ENCODE results near the gene RUNDC3A. TPM values are rescaled to one million over a fixed set of nuclear protein-coding genes. Genes with fewer than 3 reads are reported as not detected.
"Not testable (repeated sequence)": the region's sequence is repeated elsewhere in the genome, so short reads cannot be mapped to it uniquely, and the experiment has no call there.

Gene RUNDC3A
- total and polyA plus RNA-seq, 2 donors, result 0.99 to 4.9 TPM

GRCh38 chr17:44322236-44322895 is 14.0 kb downstream of the RUNDC3A start:
- H3K4me3 ChIP-seq (ENCODE audit: low read length in 2 of 2), result no peak overlapping the region
- no peak overlapping the region for H3K27ac ChIP-seq (ENCODE audit: low read depth in 1 of 2, low read length in 1 of 2)
- H3K9me3 ChIP-seq (ENCODE audit: control insufficient read depth in 2 of 2, insufficient read depth in 1 of 2, low read length in 1 of 2), result no peaks in the 10 kb centered on the region
- H3K36me3 ChIP-seq (ENCODE audit: control insufficient read depth in 2 of 2, insufficient read depth in 2 of 2, low read length in 1 of 2), result peaks cover 14 to 32% of the 10 kb centered on the region in 2 donors
- peaks cover 11 to 35% of the 10 kb centered on the region in 2 donors for H3K27me3 ChIP-seq (ENCODE audit: control insufficient read depth in 2 of 2, insufficient read depth in 1 of 2, low read length in 1 of 2)
- DNase-seq (ENCODE audit: low read depth in 6 of 9, low spot score in 9 of 9), result no peak
- H3K4me1 ChIP-seq (ENCODE audit: control insufficient read depth in 2 of 2, insufficient read depth in 2 of 2, low read length in 2 of 2), result peaks cover 5 to 24% of the 10 kb centered on the region in 2 donors
- WGBS, result 97% methylated on average over 11 of the region's 11 CpGs

- peak overlapping the region; percentile 67 to 89 for H3K4me3 ChIP-seq (ENCODE audit: low read length in 2 of 2)
- WGBS, result 77% methylated on average over 27 of the region's 27 CpGs
- H3K27ac ChIP-seq (ENCODE audit: low read depth in 1 of 2, low read length in 1 of 2), result no peak overlapping the region
- H3K27me3 ChIP-seq (ENCODE audit: control insufficient read depth in 2 of 2, insufficient read depth in 1 of 2, low read length in 1 of 2), result peaks cover 8 to 28% of the 10 kb centered on the region in 2 donors
- no peaks in the 10 kb centered on the region for H3K9me3 ChIP-seq (ENCODE audit: control insufficient read depth in 2 of 2, insufficient read depth in 1 of 2, low read length in 1 of 2)
- no peak for DNase-seq (ENCODE audit: low read depth in 6 of 9, low spot score in 9 of 9)
- H3K4me1 ChIP-seq (ENCODE audit: control insufficient read depth in 2 of 2, insufficient read depth in 2 of 2, low read length in 2 of 2), result peaks cover 5 to 24% of the 10 kb centered on the region in 2 donors
- peaks cover 14 to 32% of the 10 kb centered on the region in 2 donors for H3K36me3 ChIP-seq (ENCODE audit: control insufficient read depth in 2 of 2, insufficient read depth in 2 of 2, low read length in 1 of 2)
These were observed 15.1 kb downstream of the RUNDC3A start for GRCh38 chr17:44323359-44324091.

DNA sequence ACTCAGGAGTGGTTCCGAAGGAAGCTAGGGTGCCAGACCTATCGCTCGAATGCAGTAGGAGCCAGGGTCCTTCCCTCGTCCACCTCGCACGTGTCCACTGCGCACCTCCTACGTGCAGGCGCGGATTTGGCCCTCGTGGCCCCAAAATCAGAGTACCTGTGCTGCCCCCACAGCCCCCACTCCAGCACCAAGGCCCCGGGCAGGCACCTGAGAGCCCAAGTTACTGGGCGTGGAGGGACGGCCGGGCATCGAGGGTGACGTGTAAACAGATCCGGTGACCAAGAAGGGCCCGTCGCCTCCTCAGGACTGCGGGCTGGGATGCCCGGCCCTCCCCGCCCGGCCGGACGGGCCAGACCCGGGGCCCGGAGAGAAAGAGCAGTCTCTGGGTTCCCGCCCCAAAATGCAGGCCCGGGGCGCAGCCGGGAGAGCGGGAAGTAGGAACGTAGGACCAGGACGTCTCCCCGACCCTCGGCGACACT is 15.7 kb downstream of the RUNDC3A start:
- DNase-seq (ENCODE audit: low read depth in 6 of 9, low spot score in 9 of 9), result no peak

DNA sequence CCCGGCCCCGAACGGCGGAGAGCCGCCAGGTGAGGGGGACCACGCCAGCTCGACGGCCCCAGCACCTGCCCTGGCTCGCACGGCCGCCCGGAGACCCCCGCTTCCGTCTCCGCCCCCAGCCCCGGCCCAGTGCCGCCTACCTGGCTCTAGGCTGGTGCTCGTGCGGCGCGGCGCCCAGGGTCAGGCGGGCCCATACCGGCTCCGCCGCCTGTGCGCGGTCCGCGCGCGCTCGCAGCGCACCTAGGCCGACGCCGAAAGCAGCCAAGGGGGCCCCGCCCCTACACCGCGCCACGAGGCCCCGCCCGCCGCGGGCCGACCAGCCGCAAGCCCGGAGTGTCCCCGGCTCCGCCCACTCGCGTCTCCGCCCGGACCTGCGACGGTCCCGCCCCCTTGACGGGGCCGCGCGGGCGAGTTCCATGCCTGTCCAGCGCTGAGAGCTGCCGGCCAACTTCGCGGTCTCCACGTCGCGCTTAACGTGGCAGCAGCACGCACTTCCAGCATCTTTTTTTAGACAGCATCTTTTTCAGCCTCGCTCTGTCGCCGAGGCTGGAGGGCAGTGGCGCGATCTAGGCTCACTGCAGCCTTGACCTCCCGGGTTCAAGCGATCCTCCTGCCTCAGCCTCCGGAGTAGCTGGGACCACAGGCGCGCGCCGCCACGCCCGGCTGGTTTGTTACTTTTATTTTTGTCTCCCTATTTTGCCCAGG is 16.3 kb downstream of the RUNDC3A start, which contains the start of gene SLC25A39:
Gene SLC25A39 (minus strand): TSS at position 253 of the 705 bp plus-strand sequence. CDS start 1,261 bp downstream, outside the sequence.
- H3K9me3 ChIP-seq (ENCODE audit: control insufficient read depth in 2 of 2, insufficient read depth in 1 of 2, low read length in 1 of 2), result no peaks in the 10 kb centered on the region
- peaks cover 5 to 24% of the 10 kb centered on the region in 2 donors for H3K4me1 ChIP-seq (ENCODE audit: control insufficient read depth in 2 of 2, insufficient read depth in 2 of 2, low read length in 2 of 2)
- peak; percentile 73 to 95 (median 89) for DNase-seq (ENCODE audit: low read depth in 6 of 9, low spot score in 9 of 9)
- peak within 1 kb of the TSS; percentile 71 to 89 for H3K27ac ChIP-seq (ENCODE audit: low read depth in 1 of 2, low read length in 1 of 2)
- H3K4me3 ChIP-seq (ENCODE audit: low read length in 2 of 2), result peak within 1 kb of the TSS; percentile 67 to 89
- WGBS, result under 1% methylated on average over 85 of the region's 85 CpGs
- H3K27me3 ChIP-seq (ENCODE audit: control insufficient read depth in 2 of 2, insufficient read depth in 1 of 2, low read length in 1 of 2), result peaks cover 8 to 27% of the 10 kb centered on the region in 2 donors
- peaks cover 14 to 26% of the 10 kb centered on the region in 2 donors for H3K36me3 ChIP-seq (ENCODE audit: control insufficient read depth in 2 of 2, insufficient read depth in 2 of 2, low read length in 1 of 2)

More for the DNA sequence above, 15.7 kb downstream of the RUNDC3A start:
- no peak overlapping the region for H3K27ac ChIP-seq (ENCODE audit: low read depth in 1 of 2, low read length in 1 of 2)
- WGBS, result 5% methylated on average over 38 of the region's 38 CpGs
- peaks cover 8 to 27% of the 10 kb centered on the region in 2 donors for H3K27me3 ChIP-seq (ENCODE audit: control insufficient read depth in 2 of 2, insufficient read depth in 1 of 2, low read length in 1 of 2)
- H3K4me3 ChIP-seq (ENCODE audit: low read length in 2 of 2), result peak overlapping the region; percentile 67 to 89
- peaks cover 5 to 24% of the 10 kb centered on the region in 2 donors for H3K4me1 ChIP-seq (ENCODE audit: control insufficient read depth in 2 of 2, insufficient read depth in 2 of 2, low read length in 2 of 2)
- no peaks in the 10 kb centered on the region for H3K9me3 ChIP-seq (ENCODE audit: control insufficient read depth in 2 of 2, insufficient read depth in 1 of 2, low read length in 1 of 2)
- H3K36me3 ChIP-seq (ENCODE audit: control insufficient read depth in 2 of 2, insufficient read depth in 2 of 2, low read length in 1 of 2), result peaks cover 14 to 32% of the 10 kb centered on the region in 2 donors

DNA sequence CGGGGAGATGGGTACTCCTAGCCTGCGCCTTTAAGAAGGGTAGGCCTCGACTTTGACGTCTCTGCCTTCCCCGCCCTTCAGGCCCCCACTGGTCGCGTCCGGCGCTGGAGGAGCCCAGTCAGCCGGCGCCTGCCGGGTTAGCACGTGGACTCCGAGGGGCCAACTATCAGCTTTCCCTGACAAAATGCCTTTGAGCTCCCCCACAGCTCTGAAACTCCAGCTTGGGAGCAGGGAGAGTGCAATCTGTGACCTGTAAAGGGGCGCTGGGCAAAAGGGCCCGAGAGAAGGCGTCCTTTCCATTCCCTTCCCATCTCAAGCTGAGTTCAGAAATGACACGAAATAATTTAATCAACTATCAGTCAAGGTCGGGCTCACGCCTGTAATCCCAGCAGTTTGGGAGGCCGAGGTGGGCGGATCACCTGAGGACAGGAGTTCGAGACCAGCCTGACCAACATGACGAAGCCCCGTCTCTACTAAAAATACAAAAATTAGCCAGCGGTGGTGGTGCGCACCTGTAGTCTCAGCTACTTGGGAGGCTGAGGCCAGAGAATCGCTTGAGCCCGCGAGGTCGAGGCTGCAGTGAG is 18.6 kb downstream of the RUNDC3A start:
- peak overlapping the region in 1 of 2 donors; percentile 89 for H3K4me3 ChIP-seq (ENCODE audit: low read length in 2 of 2)
- peaks cover 5 to 27% of the 10 kb centered on the region in 2 donors for H3K4me1 ChIP-seq (ENCODE audit: control insufficient read depth in 2 of 2, insufficient read depth in 2 of 2, low read length in 2 of 2)
- peak overlapping the region in 1 of 2 donors; percentile 5 for H3K27ac ChIP-seq (ENCODE audit: low read depth in 1 of 2, low read length in 1 of 2)

DNA sequence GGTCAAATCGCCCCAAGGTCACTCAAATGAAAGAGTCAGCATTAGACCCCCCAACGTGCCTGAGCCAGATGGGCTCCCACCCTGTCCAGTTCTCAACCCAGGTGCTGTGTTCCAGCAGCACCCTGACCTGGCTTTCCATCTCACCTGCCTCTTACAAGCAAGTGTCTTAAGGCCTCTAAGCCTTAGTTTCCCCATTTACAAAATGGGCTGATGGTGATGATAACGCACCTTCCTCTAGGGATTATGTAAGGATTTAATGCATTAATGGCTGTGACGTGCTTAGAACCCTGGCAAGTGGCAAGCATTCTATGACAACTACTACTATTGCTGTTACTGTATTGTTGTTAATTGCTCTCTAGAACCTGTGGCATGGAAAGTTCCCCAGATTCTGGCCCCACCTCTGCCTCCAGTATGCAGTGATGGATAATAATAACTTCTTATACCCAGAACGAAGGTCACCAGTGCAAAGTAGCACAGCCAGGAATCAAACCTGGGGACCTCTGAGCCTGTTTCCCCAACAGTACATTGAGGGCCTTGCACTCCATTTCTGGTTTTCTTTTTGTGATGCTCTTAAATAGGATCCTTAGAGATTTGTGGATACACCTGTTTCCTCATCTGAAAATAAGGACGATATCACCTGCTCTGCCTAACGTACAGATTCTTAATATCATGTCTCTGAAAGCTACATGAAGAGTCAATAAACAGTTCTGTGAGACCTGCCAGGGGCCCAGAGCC is 19.5 kb downstream of the RUNDC3A start:
- Histone ChIP-seq H3K27ac (ENCODE audit: low read depth in 1 of 2, low read length in 1 of 2) (no peak overlapping the region), H3K9me3 (ENCODE audit: control insufficient read depth in 2 of 2, insufficient read depth in 1 of 2, low read length in 1 of 2) (no peaks in the 10 kb centered on the region), H3K4me3 (ENCODE audit: low read length in 2 of 2) (no peak overlapping the region), H3K27me3 (ENCODE audit: control insufficient read depth in 2 of 2, insufficient read depth in 1 of 2, low read length in 1 of 2) (peaks cover 8 to 27% of the 10 kb centered on the region in 2 donors), H3K36me3 (ENCODE audit: control insufficient read depth in 2 of 2, insufficient read depth in 2 of 2, low read length in 1 of 2) (no peaks in the 10 kb centered on the region), H3K4me1 (ENCODE audit: control insufficient read depth in 2 of 2, insufficient read depth in 2 of 2, low read length in 2 of 2) (peaks cover 5 to 27% of the 10 kb centered on the region in 2 donors)
- WGBS, result 84% methylated on average over 7 of the region's 7 CpGs
- DNase-seq (ENCODE audit: low read depth in 6 of 9, low spot score in 9 of 9), result no peak

More for the DNA sequence above, 18.6 kb downstream of the RUNDC3A start:
- peak; percentile 77 to 96 (median 90) for DNase-seq (ENCODE audit: low read depth in 6 of 9, low spot score in 9 of 9)
- WGBS, result 31% methylated on average over 31 of the region's 31 CpGs
- H3K9me3 ChIP-seq (ENCODE audit: control insufficient read depth in 2 of 2, insufficient read depth in 1 of 2, low read length in 1 of 2), result no peaks in the 10 kb centered on the region
- H3K36me3 ChIP-seq (ENCODE audit: control insufficient read depth in 2 of 2, insufficient read depth in 2 of 2, low read length in 1 of 2), result peaks cover 2 to 5% of the 10 kb centered on the region in 2 donors
- H3K27me3 ChIP-seq (ENCODE audit: control insufficient read depth in 2 of 2, insufficient read depth in 1 of 2, low read length in 1 of 2), result peaks cover 8 to 27% of the 10 kb centered on the region in 2 donors

- WGBS, result 99% methylated on average over 7 of the region's 7 CpGs
- Histone ChIP-seq H3K4me1 (ENCODE audit: control insufficient read depth in 2 of 2, insufficient read depth in 2 of 2, low read length in 2 of 2) (peaks cover 0 to 21% of the 10 kb centered on the region in 2 donors), H3K27me3 (ENCODE audit: control insufficient read depth in 2 of 2, insufficient read depth in 1 of 2, low read length in 1 of 2) (peaks cover 8 to 31% of the 10 kb centered on the region in 2 donors)
- not testable (repeated sequence) for H3K27ac ChIP-seq (ENCODE audit: low read depth in 1 of 2, low read length in 1 of 2); H3K9me3 ChIP-seq (ENCODE audit: control insufficient read depth in 2 of 2, insufficient read depth in 1 of 2, low read length in 1 of 2); H3K36me3 ChIP-seq (ENCODE audit: control insufficient read depth in 2 of 2, insufficient read depth in 2 of 2, low read length in 1 of 2); H3K4me3 ChIP-seq (ENCODE audit: low read length in 2 of 2); DNase-seq (ENCODE audit: low read depth in 6 of 9, low spot score in 9 of 9)
These were observed 21.1 kb downstream of the RUNDC3A start for GRCh38 chr17:44329516-44329915.

DNA sequence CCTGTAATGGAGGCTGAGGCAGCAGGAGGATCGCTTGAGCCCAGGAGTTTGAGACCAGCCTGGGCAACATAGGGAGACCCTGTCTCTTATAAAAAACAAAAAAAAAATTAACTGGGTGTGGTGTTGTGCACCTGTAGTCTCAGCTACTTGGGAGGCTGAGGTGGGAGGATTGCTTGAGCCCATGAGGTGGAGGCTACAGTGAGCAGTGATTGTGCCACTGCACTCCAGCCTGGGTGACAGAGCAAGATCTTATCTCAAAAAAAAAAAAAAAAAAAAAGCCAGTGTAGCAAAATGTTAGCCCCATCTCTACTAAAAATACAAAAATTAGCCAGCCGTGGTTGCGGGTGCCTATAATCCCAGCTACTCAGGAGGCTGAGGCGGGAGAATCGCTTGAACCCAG is 21.9 kb downstream of the RUNDC3A start:
- 95% methylated on average over 5 of the region's 5 CpGs for WGBS
- peaks cover 4 to 26% of the 10 kb centered on the region in 2 donors for H3K27me3 ChIP-seq (ENCODE audit: control insufficient read depth in 2 of 2, insufficient read depth in 1 of 2, low read length in 1 of 2)
- peaks cover 0 to 15% of the 10 kb centered on the region in 2 donors for H3K4me1 ChIP-seq (ENCODE audit: control insufficient read depth in 2 of 2, insufficient read depth in 2 of 2, low read length in 2 of 2)
- not testable (repeated sequence) for H3K4me3 ChIP-seq (ENCODE audit: low read length in 2 of 2); DNase-seq (ENCODE audit: low read depth in 6 of 9, low spot score in 9 of 9); H3K27ac ChIP-seq (ENCODE audit: low read depth in 1 of 2, low read length in 1 of 2); H3K9me3 ChIP-seq (ENCODE audit: control insufficient read depth in 2 of 2, insufficient read depth in 1 of 2, low read length in 1 of 2); H3K36me3 ChIP-seq (ENCODE audit: control insufficient read depth in 2 of 2, insufficient read depth in 2 of 2, low read length in 1 of 2)
